NB4 (cell line): ENCODE results near the gene TSPAN18.
"Not testable (repeated sequence)": the region's sequence is repeated elsewhere in the genome, so short reads cannot be mapped to it uniquely, and the experiment has no call there.

ENCODE experiments used
- DNase-seq: peaks from one replicate; pipeline ENCODE4 v3.0.0; 2010; ENCODE audit warnings: low read depth
- H3K4me3 ChIP-seq: one replicate; pipeline ENCODE4 v1.5.1; 2011; ENCODE audit warnings: mild to moderate bottlenecking, low read depth, low read length, moderate library complexity
- MYC ChIP-seq: IDR thresholded peaks from 2 replicates; pipeline ENCODE4 v1.6.1; 2011; ENCODE audit warnings: low read depth, low read length
- POLR2A ChIP-seq: IDR thresholded peaks from 2 replicates; pipeline ENCODE4 v1.6.1; 2011; ENCODE audit warnings: mild to moderate bottlenecking; ENCODE audit not compliant: insufficient read length; ENCODE audit errors: extremely low read depth
- TF ChIP-seq, protein P1 (sequence below): IDR thresholded peaks from one replicate; pipeline ENCODE4 v1.5.1; 2012; ENCODE audit warnings: low read depth, low read length
- TF ChIP-seq, protein P2 (sequence below): IDR thresholded peaks from 2 replicates; pipeline ENCODE4 v1.6.1; 2011; ENCODE audit warnings: low read depth, low read length

Gene TSPAN18

GRCh38 chr11:44870181-44870580 is 143.4 kb downstream of the TSPAN18 start:
- no peak overlapping the region for H3K4me3 ChIP-seq
- TF ChIP-seq, protein P1, sequence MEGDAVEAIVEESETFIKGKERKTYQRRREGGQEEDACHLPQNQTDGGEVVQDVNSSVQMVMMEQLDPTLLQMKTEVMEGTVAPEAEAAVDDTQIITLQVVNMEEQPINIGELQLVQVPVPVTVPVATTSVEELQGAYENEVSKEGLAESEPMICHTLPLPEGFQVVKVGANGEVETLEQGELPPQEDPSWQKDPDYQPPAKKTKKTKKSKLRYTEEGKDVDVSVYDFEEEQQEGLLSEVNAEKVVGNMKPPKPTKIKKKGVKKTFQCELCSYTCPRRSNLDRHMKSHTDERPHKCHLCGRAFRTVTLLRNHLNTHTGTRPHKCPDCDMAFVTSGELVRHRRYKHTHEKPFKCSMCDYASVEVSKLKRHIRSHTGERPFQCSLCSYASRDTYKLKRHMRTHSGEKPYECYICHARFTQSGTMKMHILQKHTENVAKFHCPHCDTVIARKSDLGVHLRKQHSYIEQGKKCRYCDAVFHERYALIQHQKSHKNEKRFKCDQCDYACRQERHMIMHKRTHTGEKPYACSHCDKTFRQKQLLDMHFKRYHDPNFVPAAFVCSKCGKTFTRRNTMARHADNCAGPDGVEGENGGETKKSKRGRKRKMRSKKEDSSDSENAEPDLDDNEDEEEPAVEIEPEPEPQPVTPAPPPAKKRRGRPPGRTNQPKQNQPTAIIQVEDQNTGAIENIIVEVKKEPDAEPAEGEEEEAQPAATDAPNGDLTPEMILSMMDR, result no peak
- TF ChIP-seq MYC, result no peak
- TF ChIP-seq, protein P2, sequence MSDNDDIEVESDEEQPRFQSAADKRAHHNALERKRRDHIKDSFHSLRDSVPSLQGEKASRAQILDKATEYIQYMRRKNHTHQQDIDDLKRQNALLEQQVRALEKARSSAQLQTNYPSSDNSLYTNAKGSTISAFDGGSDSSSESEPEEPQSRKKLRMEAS, result no peak
- TF ChIP-seq POLR2A, result no peak
- DNase-seq, result no peak

GRCh38 chr11:44870615-44871176 is 143.9 kb downstream of the TSPAN18 start:
- TF ChIP-seq, protein P1, result no peak
- TF ChIP-seq POLR2A, result no peak
- no peak for TF ChIP-seq MYC
- TF ChIP-seq, protein P2, result no peak
- H3K4me3 ChIP-seq, result no peak overlapping the region
- DNase-seq, result no peak

- peak; percentile 68 for DNase-seq
These were observed 144.9 kb downstream of the TSPAN18 start for GRCh38 chr11:44871682-44872081.

DNA sequence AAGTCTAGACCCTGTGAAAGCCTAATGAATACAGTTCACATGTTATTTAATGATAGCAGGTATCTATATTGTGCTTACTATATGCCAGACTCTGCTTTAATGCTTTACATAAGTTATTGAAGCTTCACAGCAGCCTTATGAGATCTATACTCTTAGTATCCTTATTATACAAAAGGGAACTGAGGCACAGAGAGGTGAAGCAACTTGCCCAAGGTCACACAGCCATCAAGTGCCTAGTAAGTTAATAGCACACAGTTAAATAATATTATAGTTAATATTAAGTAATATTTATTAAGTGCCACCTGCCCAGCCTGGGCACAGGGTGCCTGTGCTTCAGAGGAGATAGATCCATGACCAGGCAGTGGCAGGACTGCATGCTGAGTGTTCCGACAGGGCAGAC is 145.8 kb downstream of the TSPAN18 start:
- DNase-seq, result no peak
- H3K4me3 ChIP-seq, result no peak overlapping the region
- TF ChIP-seq POLR2A (no peak), MYC (no peak)
- TF ChIP-seq, protein P2, result no peak
- TF ChIP-seq, protein P1, result no peak

More at GRCh38 chr11:44871682-44872081, 144.9 kb downstream of the TSPAN18 start:
- H3K4me3 ChIP-seq, result not testable (repeated sequence)

DNA sequence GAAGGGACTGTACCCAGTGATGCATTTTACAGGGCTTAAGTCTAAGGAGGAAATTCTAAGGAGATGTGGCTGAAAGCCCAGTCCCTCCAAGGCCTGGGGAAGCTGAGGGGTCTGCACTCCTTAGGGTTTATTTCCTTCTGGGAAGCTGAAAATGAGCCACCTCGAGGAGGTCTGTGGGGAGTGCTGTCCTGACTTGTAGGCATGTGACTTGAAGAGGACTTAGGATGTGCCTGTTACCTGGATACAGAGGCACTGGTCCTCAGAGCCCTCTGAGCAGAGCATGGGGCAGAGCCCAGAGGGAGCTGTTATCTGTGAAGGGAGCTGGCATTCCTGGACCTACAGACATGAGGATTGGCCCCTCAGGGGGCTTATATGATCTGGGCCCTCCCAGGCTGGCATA is 146.8 kb downstream of the TSPAN18 start:
- TF ChIP-seq POLR2A (no peak), MYC (no peak)
- TF ChIP-seq, protein P1, result no peak
- TF ChIP-seq, protein P2, result no peak
- DNase-seq, result no peak
- no peak overlapping the region for H3K4me3 ChIP-seq

DNA sequence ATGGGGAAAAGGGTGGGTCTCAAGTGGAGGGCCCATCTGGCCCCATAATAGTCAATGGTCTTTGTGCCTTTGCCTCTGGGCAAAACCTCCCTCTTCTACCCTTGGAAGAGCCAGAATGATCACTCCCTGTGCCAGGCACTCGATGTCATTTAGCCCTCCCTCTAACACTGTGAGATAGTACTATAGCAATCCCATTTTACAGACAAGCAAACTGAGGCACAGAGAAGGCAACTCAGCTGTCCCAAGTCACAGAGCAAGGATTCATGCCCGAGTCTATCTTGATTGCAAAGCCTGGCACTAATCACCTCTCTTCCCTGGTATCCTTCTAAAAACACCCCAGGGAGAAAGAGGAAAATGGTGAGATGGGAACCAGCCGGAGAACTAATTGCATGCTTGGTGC is 147.5 kb downstream of the TSPAN18 start:
- no peak overlapping the region for H3K4me3 ChIP-seq
- TF ChIP-seq, protein P1, result no peak
- TF ChIP-seq MYC (no peak), POLR2A (no peak)
- TF ChIP-seq, protein P2, result no peak
- DNase-seq, result no peak
